AG09309 (cell line): ENCODE results near the gene CRAT.
"Not testable (repeated sequence)": the region's sequence is repeated elsewhere in the genome, so short reads cannot be mapped to it uniquely, and the experiment has no call there.

Experiments
- DNase-seq: peaks from one replicate; pipeline ENCODE4 v3.0.0-alpha.2; 2010; ENCODE audit warnings: low read depth
- H3K4me3 ChIP-seq: 2 replicates; pipeline ENCODE4 v1.5.1; 2011; ENCODE audit warnings: mild to moderate bottlenecking, low read depth, low read length, moderate library complexity; ENCODE audit not compliant: control insufficient read depth
- TF ChIP-seq, protein P1 (sequence below): IDR thresholded peaks from 2 replicates; pipeline ENCODE4 v1.5.1; 2011; ENCODE audit warnings: mild to moderate bottlenecking, low read depth, low read length, inconsistent platforms; ENCODE audit not compliant: insufficient read depth, control insufficient read depth; ENCODE audit errors: missing control alignments

The CRAT gene

DNA sequence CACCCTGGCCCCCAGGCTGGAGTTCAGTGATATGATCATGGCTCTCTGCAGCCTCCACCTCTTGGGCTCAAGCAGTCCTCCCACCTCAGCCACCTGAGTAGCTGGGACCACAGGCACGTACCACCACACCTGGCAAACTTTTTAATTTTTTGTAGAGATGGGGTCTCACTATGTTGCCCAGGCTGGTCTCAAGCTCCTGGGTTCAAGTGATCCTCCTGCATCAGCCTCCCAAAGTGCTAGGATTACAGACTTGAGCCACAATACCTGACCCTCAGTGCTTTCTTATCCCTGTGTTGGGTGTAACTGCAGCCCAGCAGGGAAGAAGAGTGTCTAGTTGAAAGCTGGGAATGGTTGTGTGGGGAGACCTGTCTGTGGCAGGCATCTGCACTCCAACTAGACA lies 11.5 kb upstream of the CRAT start:
- TF ChIP-seq, protein P1, sequence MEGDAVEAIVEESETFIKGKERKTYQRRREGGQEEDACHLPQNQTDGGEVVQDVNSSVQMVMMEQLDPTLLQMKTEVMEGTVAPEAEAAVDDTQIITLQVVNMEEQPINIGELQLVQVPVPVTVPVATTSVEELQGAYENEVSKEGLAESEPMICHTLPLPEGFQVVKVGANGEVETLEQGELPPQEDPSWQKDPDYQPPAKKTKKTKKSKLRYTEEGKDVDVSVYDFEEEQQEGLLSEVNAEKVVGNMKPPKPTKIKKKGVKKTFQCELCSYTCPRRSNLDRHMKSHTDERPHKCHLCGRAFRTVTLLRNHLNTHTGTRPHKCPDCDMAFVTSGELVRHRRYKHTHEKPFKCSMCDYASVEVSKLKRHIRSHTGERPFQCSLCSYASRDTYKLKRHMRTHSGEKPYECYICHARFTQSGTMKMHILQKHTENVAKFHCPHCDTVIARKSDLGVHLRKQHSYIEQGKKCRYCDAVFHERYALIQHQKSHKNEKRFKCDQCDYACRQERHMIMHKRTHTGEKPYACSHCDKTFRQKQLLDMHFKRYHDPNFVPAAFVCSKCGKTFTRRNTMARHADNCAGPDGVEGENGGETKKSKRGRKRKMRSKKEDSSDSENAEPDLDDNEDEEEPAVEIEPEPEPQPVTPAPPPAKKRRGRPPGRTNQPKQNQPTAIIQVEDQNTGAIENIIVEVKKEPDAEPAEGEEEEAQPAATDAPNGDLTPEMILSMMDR, result no peak
- no peak overlapping the region for H3K4me3 ChIP-seq
- DNase-seq, result no peak

DNA sequence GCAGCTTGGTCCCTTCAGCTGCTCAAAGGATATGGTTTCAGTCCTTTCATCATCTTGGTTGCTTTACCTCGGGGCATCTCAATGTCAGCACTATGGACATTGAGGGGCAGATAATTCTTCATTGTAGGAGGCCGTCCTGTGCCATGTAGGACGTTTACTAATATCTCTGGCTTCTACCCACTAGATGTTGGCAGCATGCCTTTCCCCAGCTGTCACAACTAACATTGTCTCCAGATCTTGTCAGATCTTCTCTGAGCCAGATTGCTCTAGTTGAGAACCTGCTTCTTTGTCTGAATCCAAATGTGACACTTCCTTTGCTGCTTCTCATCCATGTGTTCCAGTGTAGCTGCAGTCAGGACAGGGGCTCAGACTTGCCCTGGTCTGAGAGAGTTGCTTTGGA lies 10.9 kb upstream of the CRAT start:
- no peak for DNase-seq
- H3K4me3 ChIP-seq, result no peak overlapping the region

DNA sequence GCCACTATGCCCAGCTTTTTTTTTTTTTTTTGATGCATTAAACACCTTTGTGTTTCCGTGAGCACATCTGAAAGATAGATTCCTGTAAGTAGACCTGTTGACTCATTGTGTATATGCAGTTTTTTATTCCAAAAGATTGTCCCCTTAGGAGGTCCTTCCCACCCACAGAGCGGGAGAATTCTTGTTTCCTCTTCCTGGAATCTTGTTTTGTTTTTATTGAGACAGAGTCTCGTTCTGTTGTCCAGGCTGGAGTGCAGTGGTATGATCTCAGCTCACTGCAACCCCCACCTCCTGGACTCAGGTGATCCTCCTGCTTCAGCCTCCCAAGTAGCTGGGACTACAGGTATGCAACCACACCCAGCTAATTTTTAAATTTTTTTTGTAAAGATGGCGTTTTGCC lies 8.2 kb upstream of the CRAT start:
- TF ChIP-seq, protein P1, result no peak
- H3K4me3 ChIP-seq, result no peak overlapping the region
- DNase-seq, result no peak

More for the DNA sequence above, 10.9 kb upstream of the CRAT start:
- TF ChIP-seq, protein P1, result no peak

DNA sequence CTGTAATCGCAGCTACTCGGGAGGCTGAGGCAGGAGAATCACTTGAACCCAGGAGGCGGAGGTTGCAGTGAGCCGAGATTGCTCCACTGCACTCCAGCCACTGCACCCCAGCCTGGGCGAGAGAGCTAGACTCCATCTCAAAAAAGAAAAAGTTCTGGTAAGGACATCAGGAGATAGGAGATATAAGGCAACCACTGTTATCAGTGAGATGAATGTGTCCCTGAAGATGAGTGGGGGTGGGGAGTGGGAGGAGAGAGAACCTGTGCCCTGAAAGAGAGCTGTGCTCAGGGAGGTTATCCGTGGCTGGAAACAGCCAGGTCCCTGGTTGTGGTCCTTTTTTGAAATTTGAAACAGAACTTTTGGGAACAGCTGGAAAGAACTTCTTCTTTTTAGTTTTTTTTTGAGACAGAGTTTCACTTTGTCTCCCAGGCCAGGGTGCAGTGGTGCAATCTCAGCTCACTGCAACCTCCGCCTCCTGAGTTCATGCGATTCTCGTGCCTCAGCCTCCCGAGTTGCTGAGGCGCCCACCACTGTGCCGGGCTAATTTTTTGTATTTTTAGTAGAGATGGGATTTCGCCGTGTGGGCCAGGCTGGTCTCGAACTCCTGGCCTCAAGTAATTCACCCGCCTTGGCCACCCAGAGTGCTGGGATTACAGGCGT lies 3.2 kb upstream of the CRAT start:
- DNase-seq, result no peak
- no peak overlapping the region for H3K4me3 ChIP-seq
- TF ChIP-seq, protein P1, result no peak

DNA sequence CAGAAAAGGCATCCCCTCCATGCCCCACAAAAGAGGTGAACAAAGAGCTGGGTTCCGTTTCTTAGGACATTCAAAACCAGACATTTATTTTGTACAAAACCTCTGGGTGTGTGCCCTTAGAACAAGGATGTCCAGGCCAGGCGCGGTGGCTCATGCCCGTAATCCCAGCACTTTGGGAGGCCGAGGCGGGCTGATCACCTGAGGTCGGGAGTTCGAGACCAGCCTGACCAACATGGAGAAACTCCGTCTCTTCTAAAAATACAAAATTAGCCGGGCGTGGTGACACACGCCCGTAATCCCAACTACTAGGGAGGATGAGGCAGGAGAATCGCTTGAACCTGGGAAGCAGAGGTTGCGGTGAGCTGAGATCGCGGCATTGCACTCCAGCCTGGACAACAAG lies 1.9 kb upstream of the CRAT start:
- not testable (repeated sequence) for DNase-seq
- H3K4me3 ChIP-seq, result peak overlapping the region; percentile 81

- peak overlapping the region; percentile 81 for H3K4me3 ChIP-seq
- TF ChIP-seq, protein P1, result no peak
- DNase-seq, result no peak
These were observed 1.0 kb upstream of the CRAT start for GRCh38 chr9:129111528-129112151.

DNA sequence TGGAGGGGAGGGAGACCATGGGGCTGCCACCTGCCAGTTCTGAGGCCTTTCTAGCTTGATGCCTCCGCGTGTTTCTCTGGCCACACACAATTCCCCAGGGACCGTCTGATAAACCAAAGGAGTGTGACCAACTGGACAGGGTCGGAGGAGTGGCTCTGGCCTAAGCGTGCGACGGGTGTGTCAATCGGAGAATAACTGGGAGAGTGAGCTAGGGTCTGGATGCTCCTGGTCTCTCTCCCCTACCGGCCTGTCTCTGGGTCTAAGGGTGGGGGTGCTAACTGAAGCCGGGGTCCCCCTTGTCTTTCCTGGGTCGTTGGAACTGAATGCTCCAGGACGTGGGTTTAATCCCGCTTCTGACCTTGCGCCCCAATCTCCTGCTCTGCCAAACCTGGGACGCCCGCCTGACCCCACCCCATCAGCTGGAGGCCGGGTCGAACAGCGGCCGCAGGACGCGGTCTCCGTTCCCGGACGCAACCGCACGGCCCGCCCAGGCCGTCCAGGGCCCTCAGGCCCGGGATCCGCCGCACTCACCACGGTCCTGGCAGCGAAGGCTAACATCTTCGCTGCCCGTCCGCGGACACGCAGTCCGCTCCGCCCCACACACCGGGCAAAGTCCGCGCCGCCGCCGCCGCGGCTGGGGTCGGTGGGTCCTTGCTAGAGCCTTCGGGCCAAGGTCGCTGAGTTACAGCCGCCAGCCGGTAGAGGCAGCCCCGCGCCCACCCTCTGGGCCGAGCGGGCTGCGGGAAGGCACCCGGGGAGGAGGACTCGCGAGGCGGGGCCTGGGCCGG lies 447 bp downstream of the CRAT start:
- TF ChIP-seq, protein P1, result no peak
- peak overlapping the region; percentile 48 for H3K4me3 ChIP-seq
- no peak for DNase-seq
